ENCODE measurements around the gene HELQ. TPM values are rescaled to one million over a fixed set of nuclear protein-coding genes. Genes with fewer than 3 reads are reported as not detected.

HELQ gene
- total and polyA plus RNA-seq, 9 of the 15 experiments (the other 6 are each of a cell fraction or from before 2014, with no cell fraction given): 3.5 to 15.2 (median 11.9) TPM

DNA sequence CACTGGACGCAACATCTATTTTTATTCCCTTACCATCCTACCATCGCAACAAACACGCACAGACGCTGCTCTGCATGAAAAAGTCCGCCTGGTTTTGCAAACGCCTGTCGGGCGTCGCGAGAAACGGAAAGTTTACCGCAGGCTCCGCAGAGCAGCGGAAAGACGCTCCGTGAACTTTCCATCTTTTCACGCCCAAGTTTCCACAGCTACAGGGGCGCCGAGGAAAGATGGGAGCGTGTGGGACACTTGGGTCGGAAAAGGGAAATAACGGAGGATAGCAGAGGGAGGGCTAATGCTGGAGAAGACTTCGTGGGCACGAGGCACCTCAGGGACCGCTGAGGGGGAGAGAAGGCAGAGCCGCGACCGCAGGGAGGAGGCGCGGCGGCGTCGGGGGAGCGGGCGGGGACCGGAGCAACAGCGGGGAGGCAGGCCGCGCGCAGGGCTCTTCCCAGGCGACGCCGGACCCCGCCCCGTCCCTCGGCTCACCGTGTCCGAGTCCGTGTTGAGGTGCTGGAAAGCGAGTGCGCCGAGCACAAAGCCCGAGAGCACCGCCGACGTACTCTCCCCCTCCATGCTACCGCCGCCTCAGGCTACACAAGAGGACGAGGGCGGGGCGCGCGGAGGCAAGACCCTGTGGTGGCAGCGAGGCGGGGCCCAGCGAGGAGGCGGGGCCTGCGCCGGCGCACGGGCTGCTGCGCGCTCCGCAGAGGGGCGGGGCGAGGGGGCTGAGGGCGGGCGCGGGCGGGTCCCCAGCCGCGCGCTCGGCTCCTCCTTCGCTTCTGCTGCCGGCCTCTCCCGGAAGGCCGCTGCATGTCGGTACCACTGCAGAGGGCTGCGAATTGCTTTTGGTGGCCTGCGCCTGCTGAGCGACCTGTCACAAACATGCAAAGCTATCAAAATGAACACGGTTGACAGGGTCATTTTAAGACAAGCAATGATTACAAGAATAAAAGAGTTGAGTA lies 29.2 kb upstream of the HELQ start, which contains the start of gene ABRAXAS1 (continued):
- no peak for TF ChIP-seq KAT8 (IDR thresholded peaks at IDR 0.05; ENCODE audit: low read depth)
- TF ChIP-seq TARDBP (IDR thresholded peaks at IDR 0.05): no peak
- no peak for TF ChIP-seq TAF9B (IDR thresholded peaks at IDR 0.05; ENCODE audit: partially characterized antibody)
- peak; percentile 82 to 94 for TF ChIP-seq MAZ (CRISPR knock-in tag; conservative IDR thresholded peaks at IDR 0.05 in 1 of 2, IDR thresholded peaks at IDR 0.05 in 1 of 2)
- TF ChIP-seq HBP1 (CRISPR knock-in tag; IDR thresholded peaks at IDR 0.05): peak; percentile 58; the same call in 1 of the 2 replicates
- no peak for TF ChIP-seq KDM2B (CRISPR knock-in tag; IDR thresholded peaks at IDR 0.05)
- no peak for TF ChIP-seq ZNF277 (CRISPR knock-in tag; IDR thresholded peaks at IDR 0.05; ENCODE audit: borderline replicate concordance)
- TF ChIP-seq, protein P1, sequence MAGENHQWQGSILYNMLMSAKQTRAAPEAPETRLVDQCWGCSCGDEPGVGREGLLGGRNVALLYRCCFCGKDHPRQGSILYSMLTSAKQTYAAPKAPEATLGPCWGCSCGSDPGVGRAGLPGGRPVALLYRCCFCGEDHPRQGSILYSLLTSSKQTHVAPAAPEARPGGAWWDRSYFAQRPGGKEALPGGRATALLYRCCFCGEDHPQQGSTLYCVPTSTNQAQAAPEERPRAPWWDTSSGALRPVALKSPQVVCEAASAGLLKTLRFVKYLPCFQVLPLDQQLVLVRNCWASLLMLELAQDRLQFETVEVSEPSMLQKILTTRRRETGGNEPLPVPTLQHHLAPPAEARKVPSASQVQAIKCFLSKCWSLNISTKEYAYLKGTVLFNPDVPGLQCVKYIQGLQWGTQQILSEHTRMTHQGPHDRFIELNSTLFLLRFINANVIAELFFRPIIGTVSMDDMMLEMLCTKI (IDR thresholded peaks at IDR 0.05; ENCODE audit: partially characterized antibody): no peak
- TF ChIP-seq, protein P2, sequence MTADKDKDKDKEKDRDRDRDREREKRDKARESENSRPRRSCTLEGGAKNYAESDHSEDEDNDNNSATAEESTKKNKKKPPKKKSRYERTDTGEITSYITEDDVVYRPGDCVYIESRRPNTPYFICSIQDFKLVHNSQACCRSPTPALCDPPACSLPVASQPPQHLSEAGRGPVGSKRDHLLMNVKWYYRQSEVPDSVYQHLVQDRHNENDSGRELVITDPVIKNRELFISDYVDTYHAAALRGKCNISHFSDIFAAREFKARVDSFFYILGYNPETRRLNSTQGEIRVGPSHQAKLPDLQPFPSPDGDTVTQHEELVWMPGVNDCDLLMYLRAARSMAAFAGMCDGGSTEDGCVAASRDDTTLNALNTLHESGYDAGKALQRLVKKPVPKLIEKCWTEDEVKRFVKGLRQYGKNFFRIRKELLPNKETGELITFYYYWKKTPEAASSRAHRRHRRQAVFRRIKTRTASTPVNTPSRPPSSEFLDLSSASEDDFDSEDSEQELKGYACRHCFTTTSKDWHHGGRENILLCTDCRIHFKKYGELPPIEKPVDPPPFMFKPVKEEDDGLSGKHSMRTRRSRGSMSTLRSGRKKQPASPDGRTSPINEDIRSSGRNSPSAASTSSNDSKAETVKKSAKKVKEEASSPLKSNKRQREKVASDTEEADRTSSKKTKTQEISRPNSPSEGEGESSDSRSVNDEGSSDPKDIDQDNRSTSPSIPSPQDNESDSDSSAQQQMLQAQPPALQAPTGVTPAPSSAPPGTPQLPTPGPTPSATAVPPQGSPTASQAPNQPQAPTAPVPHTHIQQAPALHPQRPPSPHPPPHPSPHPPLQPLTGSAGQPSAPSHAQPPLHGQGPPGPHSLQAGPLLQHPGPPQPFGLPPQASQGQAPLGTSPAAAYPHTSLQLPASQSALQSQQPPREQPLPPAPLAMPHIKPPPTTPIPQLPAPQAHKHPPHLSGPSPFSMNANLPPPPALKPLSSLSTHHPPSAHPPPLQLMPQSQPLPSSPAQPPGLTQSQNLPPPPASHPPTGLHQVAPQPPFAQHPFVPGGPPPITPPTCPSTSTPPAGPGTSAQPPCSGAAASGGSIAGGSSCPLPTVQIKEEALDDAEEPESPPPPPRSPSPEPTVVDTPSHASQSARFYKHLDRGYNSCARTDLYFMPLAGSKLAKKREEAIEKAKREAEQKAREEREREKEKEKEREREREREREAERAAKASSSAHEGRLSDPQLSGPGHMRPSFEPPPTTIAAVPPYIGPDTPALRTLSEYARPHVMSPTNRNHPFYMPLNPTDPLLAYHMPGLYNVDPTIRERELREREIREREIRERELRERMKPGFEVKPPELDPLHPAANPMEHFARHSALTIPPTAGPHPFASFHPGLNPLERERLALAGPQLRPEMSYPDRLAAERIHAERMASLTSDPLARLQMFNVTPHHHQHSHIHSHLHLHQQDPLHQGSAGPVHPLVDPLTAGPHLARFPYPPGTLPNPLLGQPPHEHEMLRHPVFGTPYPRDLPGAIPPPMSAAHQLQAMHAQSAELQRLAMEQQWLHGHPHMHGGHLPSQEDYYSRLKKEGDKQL (CRISPR knock-in tag; IDR thresholded peaks at IDR 0.05; ENCODE audit: borderline replicate concordance): no peak
- TF ChIP-seq HDAC3 (IDR thresholded peaks at IDR 0.05; ENCODE audit: borderline replicate concordance, partially characterized antibody): no peak
- no peak for TF ChIP-seq CREBBP (IDR thresholded peaks at IDR 0.05; ENCODE audit: low read depth, low read length)
- TF ChIP-seq, protein P3, sequence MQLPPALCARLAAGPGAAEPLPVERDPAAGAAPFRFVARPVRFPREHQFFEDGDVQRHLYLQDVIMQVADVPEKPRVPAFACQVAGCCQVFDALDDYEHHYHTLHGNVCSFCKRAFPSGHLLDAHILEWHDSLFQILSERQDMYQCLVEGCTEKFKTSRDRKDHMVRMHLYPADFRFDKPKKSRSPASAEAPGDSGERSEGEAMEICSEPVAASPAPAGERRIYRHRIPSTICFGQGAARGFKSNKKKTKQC (CRISPR knock-in tag; IDR thresholded peaks at IDR 0.05): peak; percentile 88
- TF ChIP-seq, protein P4, sequence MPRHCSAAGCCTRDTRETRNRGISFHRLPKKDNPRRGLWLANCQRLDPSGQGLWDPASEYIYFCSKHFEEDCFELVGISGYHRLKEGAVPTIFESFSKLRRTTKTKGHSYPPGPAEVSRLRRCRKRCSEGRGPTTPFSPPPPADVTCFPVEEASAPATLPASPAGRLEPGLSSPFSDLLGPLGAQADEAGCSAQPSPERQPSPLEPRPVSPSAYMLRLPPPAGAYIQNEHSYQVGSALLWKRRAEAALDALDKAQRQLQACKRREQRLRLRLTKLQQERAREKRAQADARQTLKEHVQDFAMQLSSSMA (CRISPR knock-in tag; IDR thresholded peaks at IDR 0.05): no peak
- 0 out of 2 replicates have a peak, but pooled peaks have one; percentile 22 for TF ChIP-seq TEAD4 (IDR thresholded peaks at IDR 0.05; ENCODE audit: low read length)
- no peak for TF ChIP-seq TEAD4 (CRISPR knock-in tag; IDR thresholded peaks at IDR 0.05; ENCODE audit: borderline replicate concordance)

Measured in K562 (cell line).